Naive B cell (primary cell): ENCODE measurements around the gene DCLRE1A. TPM values are rescaled to one million over a fixed set of nuclear protein-coding genes. Genes with fewer than 3 reads are reported as not detected.

Source experiments
- ATAC-seq, 2 donors: fragments of 150-1000 bp; cut with Tn5 transposase; 2 replicates each; pipeline ENCODE4 v1.10.0; 2021; ENCODE audit warnings: low read depth in 2 of 2, mild to moderate bottlenecking in 2 of 2, moderate library complexity in 2 of 2
- DNase-seq: peaks from one replicate; pipeline ENCODE4 v3.0.0; 2022
- H3K27ac Mint-ChIP-seq, 6 donors: one replicate each; pipeline ENCODE4 v1.8.0; 2020 to 2022; ENCODE audit warnings: mild to moderate bottlenecking in 6 of 6, mixed read lengths in 6 of 6, moderate library complexity in 5 of 6, inconsistent platforms in 2 of 6
- H3K27me3 Mint-ChIP-seq, 3 donors: one replicate each; pipeline ENCODE4 v1.8.0; 2021 to 2022; ENCODE audit warnings: mixed read lengths in 3 of 3, mild to moderate bottlenecking in 1 of 3
- H3K36me3 Mint-ChIP-seq, 2 donors: one replicate each; pipeline ENCODE4 v1.8.0; 2020 to 2022; ENCODE audit warnings: mixed read lengths in 2 of 2, inconsistent platforms in 1 of 2, mild to moderate bottlenecking in 1 of 2
- H3K4me1 Mint-ChIP-seq, 3 donors: one replicate each; pipeline ENCODE4 v1.8.0; 2020 to 2022; ENCODE audit warnings: mixed read lengths in 3 of 3, inconsistent platforms in 1 of 3, mild to moderate bottlenecking in 1 of 3, moderate library complexity in 1 of 3
- H3K4me3 Mint-ChIP-seq, 8 donors: one replicate each; pipeline ENCODE4 v1.8.0; 2020 to 2022; ENCODE audit warnings: mild to moderate bottlenecking in 8 of 8, mixed read lengths in 8 of 8, moderate library complexity in 8 of 8, inconsistent platforms in 2 of 8
- H3K9me3 Mint-ChIP-seq, 7 donors: one replicate each; pipeline ENCODE4 v1.8.0; 2020 to 2022; ENCODE audit warnings: mixed read lengths in 7 of 7, mild to moderate bottlenecking in 5 of 7, inconsistent platforms in 2 of 7, moderate library complexity in 1 of 7
- polyA plus RNA-seq, 6 donors: library from polyadenylated mRNA; unstranded; fragments of 300-500 nt; fragmentation: Illumina TruSeq; gene quantifications; one replicate each; pipeline ENCODE4 v1.2.3, GENCODE V29; 2021; ENCODE audit warnings: low read depth in 6 of 6

Gene DCLRE1A
- polyA plus RNA-seq, 6 donors from 2014 or later: 1.5 to 4.6 (median 1.9) TPM

DNA sequence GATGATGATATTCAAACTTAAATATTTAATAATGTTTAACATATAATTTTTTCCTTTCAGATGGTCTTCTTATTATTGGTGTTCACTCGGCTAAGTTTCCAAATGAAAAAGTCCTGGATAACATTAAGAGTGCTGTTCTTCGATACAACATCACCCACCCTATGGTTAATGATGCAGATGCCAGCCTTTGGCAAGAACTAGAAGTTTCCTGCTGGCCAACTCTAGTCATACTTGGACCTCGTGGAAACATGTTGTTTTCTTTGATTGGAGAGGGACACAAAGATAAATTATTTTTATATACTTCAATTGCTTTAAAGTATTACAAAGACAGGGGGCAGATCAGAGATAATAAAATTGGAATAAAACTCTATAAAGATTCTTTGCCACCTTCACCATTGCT, 22.6 kb upstream of the DCLRE1A start:
- DNase-seq (no peak), ATAC-seq (no peak)
- no peak overlapping the region for H3K4me3 Mint-ChIP-seq
- H3K27ac Mint-ChIP-seq: no peak overlapping the region
- peaks cover 9 to 10% of the 10 kb centered on the region in 2 donors for H3K36me3 Mint-ChIP-seq
- no peaks in the 10 kb centered on the region for H3K27me3 Mint-ChIP-seq
- H3K9me3 Mint-ChIP-seq: peaks cover 0 to 9% (median 0%) of the 10 kb centered on the region in 7 donors
- H3K4me1 Mint-ChIP-seq: peaks cover 22 to 30% (median 22%) of the 10 kb centered on the region in 3 donors

DNA sequence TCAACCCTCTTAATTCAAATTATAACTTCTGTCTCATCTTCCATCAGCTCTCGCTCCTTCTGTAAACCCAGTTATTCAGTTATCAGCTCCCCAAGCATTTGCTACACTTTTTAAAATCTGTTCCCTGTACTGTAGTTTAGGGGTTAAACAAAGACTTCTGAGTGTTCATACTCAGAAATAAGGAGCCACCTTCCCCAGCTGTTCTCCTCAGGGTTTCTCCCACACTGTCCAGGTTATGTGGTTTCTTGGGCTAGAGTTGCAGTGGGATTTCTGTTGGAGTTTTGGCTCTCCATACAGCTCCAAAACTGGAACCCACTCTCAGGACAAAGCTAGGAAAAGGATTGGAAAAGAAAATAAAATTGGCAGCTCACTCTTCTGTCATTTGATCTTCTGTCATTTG, 21.3 kb upstream of the DCLRE1A start:
- DNase-seq (no peak), ATAC-seq (no peak)
- Mint-ChIP-seq H3K4me3 (peak overlapping the region in 1 of 8 donors; percentile 1), H3K4me1 (peaks cover 22 to 30% (median 22%) of the 10 kb centered on the region in 3 donors), H3K27me3 (no peaks in the 10 kb centered on the region), H3K36me3 (peaks cover 9 to 10% of the 10 kb centered on the region in 2 donors), H3K27ac (peak overlapping the region in 1 of 6 donors; percentile 77), H3K9me3 (peaks cover 0 to 9% (median 0%) of the 10 kb centered on the region in 7 donors)

DNA sequence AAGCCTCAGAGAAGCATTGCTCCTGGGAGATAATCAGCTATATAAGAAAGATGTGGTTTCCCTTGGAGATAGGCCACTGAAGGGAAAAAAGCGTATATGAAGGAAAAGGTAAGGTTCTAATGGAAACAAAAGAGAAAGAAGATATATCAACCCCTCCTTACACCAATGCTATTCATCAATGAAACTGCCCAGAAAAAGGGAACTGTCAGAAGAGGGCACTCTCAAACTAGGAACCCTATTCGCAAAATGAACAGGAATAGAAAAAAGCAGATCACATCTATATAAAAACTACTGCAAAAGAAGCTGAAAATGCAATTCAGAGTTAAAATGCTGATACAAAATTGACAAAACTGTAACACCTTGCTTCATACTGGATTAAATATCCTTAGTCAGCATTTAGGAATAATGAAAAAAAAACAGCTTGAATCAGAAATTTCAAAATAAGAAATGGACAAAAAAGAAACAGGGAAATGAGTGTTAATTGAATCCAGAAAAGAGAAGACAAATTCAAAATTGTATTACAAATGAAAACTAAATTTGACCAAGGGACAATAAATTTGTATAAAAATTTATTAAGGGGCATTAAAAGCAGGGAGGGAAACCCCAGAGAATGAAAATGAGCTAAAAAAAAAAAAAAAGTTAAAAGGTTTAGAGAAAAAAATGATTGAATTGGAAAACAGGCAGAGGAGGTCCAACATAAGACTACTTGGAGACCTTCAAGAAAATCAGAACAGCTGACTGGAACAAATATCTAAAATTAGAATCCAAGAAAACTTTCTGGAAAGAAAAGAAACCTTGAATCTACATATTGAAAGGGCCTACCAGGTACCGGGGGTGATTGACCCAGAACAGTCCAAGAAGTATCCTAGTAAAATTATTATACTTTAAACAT, 18.5 kb upstream of the DCLRE1A start:
- Mint-ChIP-seq H3K4me1 (peaks cover 19 to 29% (median 29%) of the 10 kb centered on the region in 3 donors), H3K27ac (peak overlapping the region in 1 of 6 donors; percentile 45), H3K27me3 (no peaks in the 10 kb centered on the region), H3K36me3 (peaks cover 9 to 10% of the 10 kb centered on the region in 2 donors), H3K9me3 (peaks cover 0 to 9% (median 0%) of the 10 kb centered on the region in 7 donors), H3K4me3 (no peak overlapping the region)
- ATAC-seq: peak in 1 of 2 donors; percentile 37
- DNase-seq: no peak

DNA sequence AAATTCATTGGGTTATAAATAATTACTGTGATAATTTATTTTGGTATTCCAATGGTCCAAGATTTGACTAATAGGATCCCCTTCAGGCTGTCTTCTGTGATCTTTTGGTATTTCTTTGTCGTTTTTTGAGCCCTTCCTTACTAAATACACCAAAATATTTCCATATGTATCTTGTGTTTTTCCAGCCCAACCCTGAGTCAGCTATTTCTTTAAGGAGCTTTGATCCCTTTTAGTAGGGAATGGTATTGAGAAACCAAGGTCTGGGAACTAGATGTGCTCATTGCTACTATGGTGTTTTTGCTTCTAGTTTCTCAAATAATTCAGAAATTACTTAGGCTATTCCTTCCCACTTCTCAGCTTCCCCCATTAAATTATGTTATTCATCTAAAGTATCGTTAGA, 15.9 kb upstream of the DCLRE1A start:
- no peak for DNase-seq
- ATAC-seq: no peak
- peaks cover 0 to 9% (median 0%) of the 10 kb centered on the region in 7 donors for H3K9me3 Mint-ChIP-seq
- peaks cover 9 to 10% of the 10 kb centered on the region in 2 donors for H3K36me3 Mint-ChIP-seq
- no peak overlapping the region for H3K27ac Mint-ChIP-seq
- no peak overlapping the region for H3K4me3 Mint-ChIP-seq
- peaks cover 20 to 23% (median 21%) of the 10 kb centered on the region in 3 donors for H3K4me1 Mint-ChIP-seq
- no peaks in the 10 kb centered on the region for H3K27me3 Mint-ChIP-seq

DNA sequence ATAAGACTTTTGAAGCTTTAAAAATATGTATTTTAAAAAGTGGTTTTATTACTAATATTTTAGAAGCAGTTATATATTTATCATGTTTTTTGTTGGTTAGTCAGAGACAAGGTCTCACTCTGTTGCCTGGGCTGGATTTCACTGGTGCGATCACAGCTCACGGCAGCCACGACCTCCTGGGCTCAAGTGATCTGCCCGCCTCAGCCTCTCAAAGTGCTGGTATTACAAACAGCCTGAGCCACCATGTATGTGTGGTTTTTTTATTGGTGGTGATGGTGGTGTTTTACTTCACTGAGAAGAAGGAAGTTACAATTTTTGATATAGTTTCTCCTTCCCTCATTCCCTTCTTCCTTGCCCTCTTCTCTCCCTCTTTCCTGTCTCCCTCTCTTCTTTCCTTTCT, 14.0 kb upstream of the DCLRE1A start:
- peaks cover 0 to 9% (median 0%) of the 10 kb centered on the region in 7 donors for H3K9me3 Mint-ChIP-seq
- no peak for DNase-seq
- peaks cover 13 to 17% of the 10 kb centered on the region in 2 donors for H3K36me3 Mint-ChIP-seq
- H3K27ac Mint-ChIP-seq: peak overlapping the region in 1 of 6 donors; percentile 14
- no peak for ATAC-seq
- no peaks in the 10 kb centered on the region for H3K27me3 Mint-ChIP-seq
- H3K4me3 Mint-ChIP-seq: no peak overlapping the region
- H3K4me1 Mint-ChIP-seq: peaks cover 9 to 18% (median 18%) of the 10 kb centered on the region in 3 donors

DNA sequence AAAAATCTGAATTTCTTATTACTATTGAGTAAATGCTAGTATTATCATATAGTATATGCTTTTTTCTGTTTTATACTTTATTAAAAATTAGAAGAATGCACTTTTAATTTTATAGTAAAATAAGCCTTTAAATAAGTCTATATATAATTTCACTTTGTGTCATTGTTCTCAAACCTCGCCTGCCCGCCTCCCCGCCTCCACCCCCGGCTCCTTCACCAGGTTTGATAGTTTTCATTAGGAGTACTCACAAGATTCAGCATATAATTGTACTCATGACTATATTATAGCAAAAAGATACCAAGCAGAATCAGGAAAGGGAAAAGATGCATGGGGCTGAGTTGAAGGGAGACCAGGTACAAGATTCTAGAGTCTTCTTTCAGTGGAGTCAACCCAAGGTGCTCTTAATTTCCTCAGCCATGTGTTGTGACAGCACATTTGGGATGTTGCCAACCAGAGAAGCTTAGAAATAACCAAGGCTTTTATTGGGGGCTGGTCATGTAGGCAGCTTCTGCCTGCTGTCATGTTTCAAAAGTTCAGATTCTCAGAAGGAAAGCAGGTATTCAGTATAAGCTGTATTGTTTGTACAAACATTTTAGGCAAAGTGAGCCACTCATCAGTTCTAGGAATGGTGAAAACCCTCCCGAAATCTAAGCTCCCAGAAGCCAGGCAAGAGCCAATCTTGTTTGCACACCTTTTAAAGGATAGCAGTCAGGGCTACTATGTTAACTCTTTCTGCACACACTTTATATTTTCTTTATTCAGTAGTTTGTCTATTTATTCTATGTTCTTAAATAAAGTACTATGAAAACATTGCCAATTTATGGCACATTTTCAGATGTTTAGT, 12.9 kb upstream of the DCLRE1A start:
- DNase-seq: no peak
- Mint-ChIP-seq H3K27me3 (no peaks in the 10 kb centered on the region), H3K9me3 (no peaks in the 10 kb centered on the region), H3K4me3 (no peak overlapping the region), H3K27ac (peak overlapping the region in 2 of 6 donors; percentile 39 to 43), H3K36me3 (peaks cover 10% of the 10 kb centered on the region in 2 donors), H3K4me1 (peaks cover 9 to 15% (median 13%) of the 10 kb centered on the region in 3 donors)
- no peak for ATAC-seq

DNA sequence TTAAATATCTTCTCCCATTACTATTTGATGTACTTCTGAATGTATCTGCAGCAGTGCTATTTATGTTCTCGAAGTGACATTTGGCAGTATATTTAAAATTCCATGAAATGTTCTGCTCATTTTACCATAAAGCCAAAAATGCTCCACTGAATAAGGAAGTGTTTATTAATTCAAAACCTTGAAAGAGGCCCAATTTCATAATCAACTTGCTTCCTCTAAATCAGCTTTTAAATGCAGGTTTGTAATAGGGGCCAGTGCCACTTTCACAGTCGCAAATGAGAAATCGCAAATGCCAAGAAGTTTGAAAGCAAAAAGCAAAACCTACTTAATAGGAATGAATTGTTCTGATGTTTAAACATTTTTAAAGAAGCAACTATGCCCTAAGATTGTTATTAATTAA, 12.0 kb upstream of the DCLRE1A start:
- H3K9me3 Mint-ChIP-seq: peaks cover 0 to 3% (median 0%) of the 10 kb centered on the region in 7 donors
- H3K4me3 Mint-ChIP-seq: no peak overlapping the region
- H3K36me3 Mint-ChIP-seq: peaks cover 14 to 15% of the 10 kb centered on the region in 2 donors
- no peak for ATAC-seq
- no peak for DNase-seq
- no peaks in the 10 kb centered on the region for H3K27me3 Mint-ChIP-seq
- no peak overlapping the region for H3K27ac Mint-ChIP-seq
- peaks cover 9 to 15% (median 11%) of the 10 kb centered on the region in 3 donors for H3K4me1 Mint-ChIP-seq

DNA sequence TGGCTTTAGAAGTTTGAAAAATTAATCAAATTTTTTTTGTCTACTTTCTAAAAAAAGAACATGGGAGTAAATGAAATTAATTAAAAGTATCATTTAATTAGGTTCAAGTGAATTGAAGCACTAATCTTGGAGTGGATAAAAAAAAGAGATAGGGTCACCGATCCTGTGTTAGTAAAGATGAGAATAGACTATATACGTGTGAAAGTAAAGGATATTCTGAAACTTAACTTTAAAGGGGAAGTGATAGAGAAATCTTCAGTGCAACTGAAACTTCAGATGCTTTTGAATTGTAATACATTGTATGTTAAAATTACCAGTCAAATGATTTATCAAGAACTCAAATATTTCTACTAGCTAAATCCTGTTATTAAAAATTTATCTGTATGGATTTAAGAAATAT, 5.4 kb upstream of the DCLRE1A start:
- no peak for ATAC-seq
- Mint-ChIP-seq H3K27ac (peak overlapping the region in 4 of 6 donors; percentile 20 to 74 (median 44)), H3K9me3 (peaks cover 0 to 4% (median 0%) of the 10 kb centered on the region in 7 donors), H3K4me3 (peak overlapping the region in 2 of 8 donors; percentile 33 to 37), H3K27me3 (no peaks in the 10 kb centered on the region), H3K36me3 (peaks cover 26 to 28% of the 10 kb centered on the region in 2 donors), H3K4me1 (peaks cover 32 to 44% (median 34%) of the 10 kb centered on the region in 3 donors)
- no peak for DNase-seq

DNA sequence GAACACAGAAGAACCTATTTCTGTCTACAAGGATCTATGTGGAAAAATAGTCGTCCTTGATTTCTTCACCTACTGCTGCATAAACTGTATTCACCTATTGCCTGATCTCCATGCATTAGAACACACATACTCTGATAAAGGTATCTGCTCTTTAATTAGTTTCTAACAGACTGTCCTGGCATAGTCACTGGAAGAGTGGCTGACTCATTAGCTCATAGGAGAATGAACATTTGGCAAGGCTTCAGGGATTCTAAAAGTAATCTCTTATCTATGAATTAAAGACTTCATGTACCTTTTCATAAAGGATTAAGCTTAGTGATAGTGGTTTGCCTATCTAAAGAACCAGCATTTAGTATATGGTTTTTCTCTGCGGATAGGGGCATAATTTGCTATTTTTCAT, 4.7 kb upstream of the DCLRE1A start:
- H3K4me3 Mint-ChIP-seq: peak overlapping the region in 1 of 8 donors; percentile 100
- DNase-seq (no peak), ATAC-seq (no peak)
- peaks cover 0 to 4% (median 0%) of the 10 kb centered on the region in 7 donors for H3K9me3 Mint-ChIP-seq
- H3K27ac Mint-ChIP-seq: peak overlapping the region in 1 of 6 donors; percentile 48
- H3K36me3 Mint-ChIP-seq: peaks cover 22 to 23% of the 10 kb centered on the region in 2 donors
- peaks cover 35 to 51% (median 41%) of the 10 kb centered on the region in 3 donors for H3K4me1 Mint-ChIP-seq
- no peaks in the 10 kb centered on the region for H3K27me3 Mint-ChIP-seq

DNA sequence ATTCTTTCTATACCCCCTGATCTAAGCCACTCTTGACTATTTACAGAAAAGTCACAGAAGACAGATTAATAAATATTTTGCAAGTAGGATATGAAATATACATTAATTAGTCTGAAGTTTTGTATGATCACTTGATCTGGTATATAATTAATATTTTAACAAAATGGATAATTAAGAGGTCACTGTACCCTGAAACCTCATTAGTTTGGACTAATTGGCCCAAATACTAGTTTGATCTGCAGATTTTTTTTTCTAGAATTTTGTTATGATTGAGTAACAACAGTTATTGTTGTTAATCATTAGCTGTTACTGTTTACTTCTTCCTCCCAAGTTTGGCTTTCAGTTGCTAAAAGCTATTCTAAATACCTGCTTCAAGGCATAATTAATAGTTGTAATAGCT, 3.3 kb upstream of the DCLRE1A start:
- DNase-seq (no peak), ATAC-seq (no peak)
- no peaks in the 10 kb centered on the region for H3K27me3 Mint-ChIP-seq
- peaks cover 0 to 4% (median 0%) of the 10 kb centered on the region in 7 donors for H3K9me3 Mint-ChIP-seq
- H3K27ac Mint-ChIP-seq: peak overlapping the region in 3 of 6 donors; percentile 7 to 48 (median 21)
- peaks cover 36 to 59% (median 42%) of the 10 kb centered on the region in 3 donors for H3K4me1 Mint-ChIP-seq
- peak overlapping the region in 1 of 8 donors; percentile 100 for H3K4me3 Mint-ChIP-seq
- peaks cover 20% of the 10 kb centered on the region in 2 donors for H3K36me3 Mint-ChIP-seq

DNA sequence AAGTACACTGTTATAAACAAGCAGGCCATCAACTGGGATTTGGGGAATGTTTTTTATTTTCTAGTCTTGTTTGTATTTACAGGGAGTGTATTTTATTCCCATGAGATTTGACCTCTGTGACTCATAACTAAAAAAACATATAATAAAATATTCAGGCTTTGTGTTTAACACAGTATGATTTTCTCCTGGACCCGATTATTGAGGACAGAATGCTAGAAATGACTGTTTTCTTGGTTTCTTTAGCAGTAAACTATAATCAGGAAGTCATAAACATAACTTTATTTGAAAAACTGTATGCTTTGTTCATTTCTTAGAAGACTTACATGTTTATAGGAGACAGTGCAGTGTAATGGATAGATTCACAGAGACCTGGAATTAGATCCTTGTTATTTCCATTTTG, 2.7 kb upstream of the DCLRE1A start:
- Mint-ChIP-seq H3K9me3 (peaks cover 0 to 4% (median 0%) of the 10 kb centered on the region in 7 donors), H3K27me3 (no peaks in the 10 kb centered on the region), H3K4me3 (peak overlapping the region in 6 of 8 donors; percentile 33 to 100 (median 98)), H3K4me1 (peaks cover 36 to 60% (median 42%) of the 10 kb centered on the region in 3 donors), H3K36me3 (peaks cover 18 to 20% of the 10 kb centered on the region in 2 donors), H3K27ac (peak overlapping the region in 2 of 6 donors; percentile 38 to 97)
- DNase-seq: no peak
- no peak for ATAC-seq

DNA sequence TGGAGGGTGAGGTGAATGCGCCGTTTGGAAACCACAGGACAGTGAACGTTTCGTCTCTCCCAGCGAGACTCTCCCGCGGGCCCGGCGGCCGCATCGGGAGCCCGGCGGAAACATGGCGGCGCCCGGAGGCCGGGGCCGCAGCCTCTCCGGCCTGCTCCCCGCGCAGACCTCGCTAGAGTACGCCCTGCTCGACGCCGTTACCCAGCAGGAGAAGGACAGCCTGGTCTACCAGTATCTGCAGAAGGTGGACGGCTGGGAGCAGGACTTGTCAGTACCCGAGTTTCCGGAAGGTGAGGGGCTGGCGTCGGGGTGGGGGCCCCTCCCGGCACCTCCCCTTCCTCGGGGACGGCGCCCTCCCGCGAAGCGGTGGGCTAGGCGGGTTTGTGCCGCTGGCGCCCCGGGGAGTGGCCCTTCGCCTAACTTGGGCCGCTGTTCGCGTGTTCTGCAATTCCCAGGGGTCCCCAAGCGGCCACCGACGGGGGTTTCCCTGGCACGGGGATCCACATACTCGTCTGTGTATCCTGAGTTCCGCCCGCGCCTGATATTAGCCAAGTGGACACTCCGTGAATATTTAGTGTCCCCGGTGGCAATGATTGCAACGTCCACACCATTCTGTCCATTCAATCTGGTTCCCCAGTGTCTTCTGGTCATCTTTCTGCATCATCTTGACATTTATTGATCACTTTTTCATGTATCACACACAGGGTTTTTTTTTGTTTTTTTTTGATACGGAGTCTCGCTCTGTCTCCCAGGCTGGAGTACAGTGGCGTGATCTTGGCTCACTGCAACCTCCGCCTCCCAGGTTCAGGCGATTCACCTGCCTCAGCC, 1.1 kb upstream of the DCLRE1A start:
- H3K4me3 Mint-ChIP-seq: peak overlapping the region; percentile 97 to 100 (median 99)

More for the DNA sequence above, 1.1 kb upstream of the DCLRE1A start:
- ATAC-seq (peak; percentile 69 to 71), DNase-seq (peak; percentile 59)
- H3K36me3 Mint-ChIP-seq: peaks cover 7 to 9% of the 10 kb centered on the region in 2 donors
- peaks cover 32 to 61% (median 41%) of the 10 kb centered on the region in 3 donors for H3K4me1 Mint-ChIP-seq
- no peaks in the 10 kb centered on the region for H3K27me3 Mint-ChIP-seq
- H3K9me3 Mint-ChIP-seq: no peaks in the 10 kb centered on the region
- H3K27ac Mint-ChIP-seq: peak overlapping the region; percentile 96 to 99 (median 98)
